Ammon's horn (tissue), 1 donor: ENCODE results near the gene FAM180A.

Source experiments
- DNase-seq: peaks from one replicate; pipeline ENCODE4 v3.0.0-alpha.2; 2016; ENCODE audit warnings: low spot score

The FAM180A gene

GRCh38 chr7:135771961-135772638, 23.5 kb upstream of the FAM180A start:
- no peak for DNase-seq

DNA sequence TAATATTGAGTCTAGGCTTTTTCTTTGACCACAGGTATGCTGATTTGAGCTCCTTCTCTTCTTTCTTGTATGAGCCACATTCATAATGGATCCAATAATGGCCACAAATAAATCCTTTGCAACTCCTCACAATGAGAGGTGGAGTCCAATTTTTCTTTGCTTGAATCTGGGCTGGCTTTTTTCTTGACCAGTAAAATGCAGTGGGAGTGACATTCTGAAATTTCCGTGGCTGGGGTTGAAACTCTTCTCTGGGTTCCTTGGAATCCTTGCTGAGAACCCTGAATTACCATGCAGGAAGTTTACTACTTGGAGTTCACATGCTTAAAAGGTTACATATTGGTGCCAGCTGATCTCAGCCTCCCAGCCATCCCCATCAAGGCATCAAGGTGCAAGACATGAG, 22.4 kb upstream of the FAM180A start:
- DNase-seq: no peak

GRCh38 chr7:135770139-135770710, 21.6 kb upstream of the FAM180A start:
- no peak for DNase-seq

- DNase-seq: peak; percentile 70
These were observed 20.6 kb upstream of the FAM180A start for GRCh38 chr7:135769005-135769802.

DNA sequence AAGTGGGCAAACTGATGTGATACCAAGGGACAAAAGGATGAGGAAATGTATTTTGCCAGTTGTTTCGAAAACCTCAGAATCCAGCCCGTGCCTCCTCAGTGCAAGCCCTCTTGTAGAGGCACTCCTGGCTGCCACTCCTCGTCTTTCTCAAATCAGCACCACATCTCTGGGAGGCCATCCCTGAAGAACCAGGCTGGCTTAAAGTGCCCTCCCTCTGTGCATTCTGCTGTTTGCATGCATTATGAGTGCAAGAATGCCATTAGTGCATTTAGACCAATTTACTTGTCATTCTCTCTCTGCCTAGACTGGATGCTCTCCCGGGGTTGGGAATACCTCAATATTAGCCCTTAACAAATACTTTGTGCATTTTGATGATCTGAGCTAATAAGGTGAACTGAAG, 19.9 kb upstream of the FAM180A start:
- no peak for DNase-seq

DNA sequence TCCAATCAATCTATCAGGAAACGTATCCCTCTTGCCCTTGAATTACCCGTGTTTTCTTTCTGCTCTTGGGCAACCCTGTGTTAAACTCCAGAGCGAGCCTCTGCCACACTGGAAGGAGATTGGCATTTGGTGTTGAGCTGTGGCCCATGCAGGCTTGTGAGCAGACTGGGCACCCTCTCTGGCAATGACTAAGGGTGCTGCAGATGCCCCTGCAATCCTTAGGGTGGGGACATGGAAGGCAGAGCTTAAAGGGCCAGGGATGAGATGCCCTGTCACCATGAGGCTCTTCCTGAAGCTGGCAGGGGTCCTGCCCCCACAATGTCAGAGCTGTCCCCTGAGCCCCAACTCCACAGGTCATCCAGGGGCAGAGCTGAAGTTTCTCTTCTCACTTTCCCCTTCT, 19.5 kb upstream of the FAM180A start:
- no peak for DNase-seq

DNA sequence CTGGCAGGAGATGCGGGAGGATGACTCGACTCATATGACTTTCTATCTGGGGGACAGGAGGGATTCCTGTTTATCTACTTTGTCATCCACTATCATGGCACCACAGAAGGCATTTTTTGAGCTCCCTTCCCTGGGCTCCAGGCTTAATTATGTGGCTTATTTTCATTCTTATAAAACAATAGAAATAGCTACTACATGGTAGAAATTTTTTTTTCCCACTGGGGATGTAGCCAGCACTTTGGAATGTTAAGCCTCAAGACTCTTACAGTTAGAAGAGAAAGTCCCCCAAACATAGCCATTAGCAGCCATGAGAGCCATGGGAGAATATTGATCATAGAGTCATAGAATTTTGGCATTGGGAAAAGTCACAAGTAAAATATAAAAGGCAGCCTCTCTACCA, 14.6 kb upstream of the FAM180A start:
- no peak for DNase-seq

DNA sequence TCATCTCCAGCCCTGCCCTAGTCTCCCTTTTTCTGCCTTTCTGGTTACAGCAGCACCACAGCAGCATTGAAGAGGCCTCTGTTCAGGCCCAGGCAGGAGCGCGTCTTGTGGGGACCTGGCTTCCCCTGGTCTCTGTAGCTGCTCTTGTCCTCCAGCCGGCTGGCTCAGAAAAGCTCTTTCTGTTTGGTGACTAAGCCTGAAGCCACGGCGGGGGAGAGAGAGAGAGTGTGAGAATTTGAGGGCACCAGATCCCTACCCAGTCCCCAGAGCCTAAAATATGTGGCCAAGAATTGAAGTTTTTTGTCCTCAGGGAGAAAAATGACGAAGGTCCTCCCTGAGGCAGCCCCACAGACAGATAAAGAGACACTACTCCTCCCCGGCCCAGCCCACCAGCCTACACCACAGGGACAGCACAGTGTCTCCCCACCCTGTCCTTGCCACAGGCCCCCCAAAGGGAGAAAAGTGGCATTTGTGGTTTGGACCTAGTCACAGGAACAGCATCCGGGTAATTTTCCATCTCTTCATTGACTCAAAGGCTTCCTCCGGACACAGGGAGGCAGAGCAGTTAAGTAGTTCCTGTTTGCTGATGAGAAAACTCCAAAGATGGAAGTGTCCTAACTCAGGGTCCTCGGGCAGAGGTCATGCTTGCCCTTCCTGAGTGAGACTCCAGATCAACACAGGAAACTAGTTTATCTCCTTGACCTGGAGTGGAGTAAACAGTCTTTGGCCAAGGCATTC, 13.3 kb upstream of the FAM180A start:
- DNase-seq: no peak

- no peak for DNase-seq
These were observed 10.9 kb upstream of the FAM180A start for GRCh38 chr7:135759532-135759931.

DNA sequence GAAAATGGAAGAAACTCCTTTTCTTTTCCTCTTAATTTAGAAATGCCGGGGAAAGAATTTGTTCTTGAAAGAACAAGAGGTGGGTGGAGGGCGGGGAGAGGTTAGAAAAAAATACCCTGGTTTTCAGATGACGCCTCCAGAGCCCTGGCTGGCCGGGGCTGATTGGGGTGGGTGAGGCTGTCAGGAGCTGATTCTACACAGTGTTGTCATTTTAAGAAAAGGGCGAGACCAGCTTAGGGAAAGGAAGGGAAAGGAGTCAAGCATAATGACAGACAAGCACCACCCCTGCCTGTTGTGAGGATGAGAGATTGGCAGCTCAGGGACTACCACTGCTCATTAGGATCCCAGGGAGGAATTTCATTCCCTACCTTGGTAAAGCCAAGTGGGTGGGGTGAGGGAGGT, 9.9 kb upstream of the FAM180A start:
- no peak for DNase-seq

DNA sequence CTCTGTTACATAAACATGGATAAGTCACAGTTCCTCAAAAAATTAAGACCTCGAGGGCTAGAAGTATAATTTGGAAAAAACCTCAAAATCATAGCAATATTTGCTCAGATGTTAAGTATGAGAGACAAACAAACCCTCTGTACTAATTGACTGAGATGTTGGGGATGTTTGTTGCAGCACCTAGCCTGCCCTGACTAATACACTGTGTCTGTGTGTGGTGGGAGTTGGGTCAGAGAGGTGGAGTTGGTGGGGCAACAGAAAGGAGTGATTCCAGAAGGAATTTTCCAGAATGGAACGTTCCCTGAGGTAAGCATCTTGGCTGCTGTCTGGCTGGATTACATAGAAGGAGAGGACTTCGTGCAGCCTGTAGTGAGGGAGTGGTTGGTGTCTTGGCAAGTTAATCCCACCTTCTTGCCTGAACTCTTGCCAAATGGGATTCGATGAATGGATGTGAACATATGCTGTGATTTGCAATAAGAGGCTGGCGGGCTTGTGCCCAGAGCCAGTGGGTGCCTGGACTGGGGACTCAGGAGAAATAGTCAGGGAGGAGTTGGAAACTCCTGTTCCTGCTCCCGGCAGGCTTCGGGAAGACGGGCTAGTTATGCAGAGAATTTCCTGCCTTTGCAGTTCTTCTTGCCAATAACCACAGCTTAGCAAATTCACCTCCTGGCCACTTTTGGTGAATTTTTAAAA, 9.3 kb upstream of the FAM180A start:
- DNase-seq: no peak

DNA sequence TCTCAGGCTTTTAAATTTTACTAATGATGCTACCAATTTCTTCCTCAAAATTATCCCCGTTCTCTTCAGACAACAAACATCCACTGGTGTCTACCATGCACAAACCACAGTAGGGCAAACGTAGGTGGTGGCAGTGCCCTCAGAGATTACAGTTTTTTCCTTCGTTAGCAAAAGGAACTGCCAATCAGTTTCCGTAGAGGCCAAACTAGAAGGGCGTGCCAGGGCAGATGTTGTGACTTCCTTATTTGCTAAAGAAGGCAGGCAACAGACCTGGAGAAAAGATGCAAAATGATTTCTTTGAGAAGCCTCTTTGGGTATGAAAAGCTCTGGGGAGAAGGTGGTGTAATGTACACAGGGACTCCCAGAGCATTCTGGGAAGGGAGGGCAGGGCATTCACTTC, 7.6 kb upstream of the FAM180A start:
- DNase-seq: no peak

- no peak for DNase-seq
These were observed 6.7 kb upstream of the FAM180A start for GRCh38 chr7:135755351-135755753.

GRCh38 chr7:135753616-135754413, 5.2 kb upstream of the FAM180A start:
- DNase-seq: no peak

GRCh38 chr7:135747366-135747765, 1.2 kb downstream of the FAM180A start:
- no peak for DNase-seq

GRCh38 chr7:135745703-135746312, 2.8 kb downstream of the FAM180A start:
- DNase-seq: no peak

GRCh38 chr7:135744938-135745702, 3.5 kb downstream of the FAM180A start:
- no peak for DNase-seq

- DNase-seq: no peak
These were observed 4.5 kb downstream of the FAM180A start for GRCh38 chr7:135743907-135744731.

DNA sequence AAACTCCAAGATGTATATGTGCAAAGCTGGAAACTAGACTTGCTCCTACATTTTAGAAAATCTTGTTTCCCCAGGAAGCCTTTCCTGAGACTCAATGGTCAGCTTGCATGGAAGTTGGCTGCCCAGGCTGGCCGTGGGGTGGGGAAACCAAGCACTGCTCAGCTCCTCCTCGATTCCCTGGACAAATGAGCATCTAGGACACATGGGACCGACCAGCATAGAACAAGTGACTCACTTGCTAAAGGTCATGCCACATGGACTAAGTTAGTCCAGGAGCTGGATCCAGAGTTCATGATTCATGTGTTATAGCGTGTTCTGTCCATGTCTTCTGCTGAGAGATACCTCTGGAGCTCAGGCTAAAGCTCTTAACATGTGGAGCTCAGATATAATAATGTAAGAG, 6.2 kb downstream of the FAM180A start:
- no peak for DNase-seq
